Measurements from ENCODE around the gene MRPL58.

DNA sequence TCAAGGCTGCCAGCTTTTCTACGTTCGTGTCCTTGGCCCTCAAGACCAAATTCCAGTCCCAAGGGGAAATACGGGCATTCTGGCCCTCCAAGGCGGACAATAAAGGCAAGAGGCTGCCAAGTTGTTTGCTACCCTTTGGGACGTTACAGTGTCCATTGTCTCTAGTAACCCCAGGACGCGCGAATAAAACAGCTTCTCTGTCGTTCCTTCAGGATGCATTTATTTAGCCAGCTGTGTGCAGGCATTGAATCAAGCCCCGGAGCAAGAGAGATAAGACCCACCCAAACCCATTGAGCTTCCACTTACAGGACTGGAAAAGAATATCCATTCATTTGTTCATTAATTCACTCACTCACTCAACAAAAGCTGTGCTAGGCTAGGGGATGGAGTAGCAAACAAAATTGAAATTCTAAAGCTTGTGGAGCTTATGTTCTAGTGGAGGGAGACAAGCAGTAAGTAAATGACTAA, 656 bp downstream of the MRPL58 start:
- TF ChIP-seq FOXK1 (CRISPR knock-in tag; IDR thresholded peaks at IDR 0.05) (no peak), TEAD4 (CRISPR knock-in tag; IDR thresholded peaks at IDR 0.05) (no peak), ETV6 (CRISPR knock-in tag; IDR thresholded peaks at IDR 0.05) (no peak), CBFB (CRISPR knock-in tag; IDR thresholded peaks at IDR 0.05; ENCODE audit: low read depth) (no peak), NFE2L1 (CRISPR knock-in tag; IDR thresholded peaks at IDR 0.05) (no peak), FOXP1 (CRISPR knock-in tag; IDR thresholded peaks at IDR 0.05; ENCODE audit: borderline replicate concordance) (no peak), JUN (CRISPR knock-in tag; IDR thresholded peaks at IDR 0.05) (no peak)
- TF ChIP-seq, protein P1, sequence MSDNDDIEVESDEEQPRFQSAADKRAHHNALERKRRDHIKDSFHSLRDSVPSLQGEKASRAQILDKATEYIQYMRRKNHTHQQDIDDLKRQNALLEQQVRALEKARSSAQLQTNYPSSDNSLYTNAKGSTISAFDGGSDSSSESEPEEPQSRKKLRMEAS (CRISPR knock-in tag; IDR thresholded peaks at IDR 0.05), result no peak
- TF ChIP-seq, protein P2, sequence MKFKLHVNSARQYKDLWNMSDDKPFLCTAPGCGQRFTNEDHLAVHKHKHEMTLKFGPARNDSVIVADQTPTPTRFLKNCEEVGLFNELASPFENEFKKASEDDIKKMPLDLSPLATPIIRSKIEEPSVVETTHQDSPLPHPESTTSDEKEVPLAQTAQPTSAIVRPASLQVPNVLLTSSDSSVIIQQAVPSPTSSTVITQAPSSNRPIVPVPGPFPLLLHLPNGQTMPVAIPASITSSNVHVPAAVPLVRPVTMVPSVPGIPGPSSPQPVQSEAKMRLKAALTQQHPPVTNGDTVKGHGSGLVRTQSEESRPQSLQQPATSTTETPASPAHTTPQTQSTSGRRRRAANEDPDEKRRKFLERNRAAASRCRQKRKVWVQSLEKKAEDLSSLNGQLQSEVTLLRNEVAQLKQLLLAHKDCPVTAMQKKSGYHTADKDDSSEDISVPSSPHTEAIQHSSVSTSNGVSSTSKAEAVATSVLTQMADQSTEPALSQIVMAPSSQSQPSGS (CRISPR knock-in tag; IDR thresholded peaks at IDR 0.05; ENCODE audit: borderline replicate concordance, low read depth), result 0 out of 2 replicates have a peak, but pooled peaks have one; percentile 2
- TF ChIP-seq, protein P3, sequence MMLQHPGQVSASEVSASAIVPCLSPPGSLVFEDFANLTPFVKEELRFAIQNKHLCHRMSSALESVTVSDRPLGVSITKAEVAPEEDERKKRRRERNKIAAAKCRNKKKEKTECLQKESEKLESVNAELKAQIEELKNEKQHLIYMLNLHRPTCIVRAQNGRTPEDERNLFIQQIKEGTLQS (CRISPR knock-in tag; conservative IDR thresholded peaks at IDR 0.05), result no peak
- TF ChIP-seq, protein P4, sequence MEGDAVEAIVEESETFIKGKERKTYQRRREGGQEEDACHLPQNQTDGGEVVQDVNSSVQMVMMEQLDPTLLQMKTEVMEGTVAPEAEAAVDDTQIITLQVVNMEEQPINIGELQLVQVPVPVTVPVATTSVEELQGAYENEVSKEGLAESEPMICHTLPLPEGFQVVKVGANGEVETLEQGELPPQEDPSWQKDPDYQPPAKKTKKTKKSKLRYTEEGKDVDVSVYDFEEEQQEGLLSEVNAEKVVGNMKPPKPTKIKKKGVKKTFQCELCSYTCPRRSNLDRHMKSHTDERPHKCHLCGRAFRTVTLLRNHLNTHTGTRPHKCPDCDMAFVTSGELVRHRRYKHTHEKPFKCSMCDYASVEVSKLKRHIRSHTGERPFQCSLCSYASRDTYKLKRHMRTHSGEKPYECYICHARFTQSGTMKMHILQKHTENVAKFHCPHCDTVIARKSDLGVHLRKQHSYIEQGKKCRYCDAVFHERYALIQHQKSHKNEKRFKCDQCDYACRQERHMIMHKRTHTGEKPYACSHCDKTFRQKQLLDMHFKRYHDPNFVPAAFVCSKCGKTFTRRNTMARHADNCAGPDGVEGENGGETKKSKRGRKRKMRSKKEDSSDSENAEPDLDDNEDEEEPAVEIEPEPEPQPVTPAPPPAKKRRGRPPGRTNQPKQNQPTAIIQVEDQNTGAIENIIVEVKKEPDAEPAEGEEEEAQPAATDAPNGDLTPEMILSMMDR (IDR thresholded peaks at IDR 0.05), result no peak
- TF ChIP-seq, protein P5, sequence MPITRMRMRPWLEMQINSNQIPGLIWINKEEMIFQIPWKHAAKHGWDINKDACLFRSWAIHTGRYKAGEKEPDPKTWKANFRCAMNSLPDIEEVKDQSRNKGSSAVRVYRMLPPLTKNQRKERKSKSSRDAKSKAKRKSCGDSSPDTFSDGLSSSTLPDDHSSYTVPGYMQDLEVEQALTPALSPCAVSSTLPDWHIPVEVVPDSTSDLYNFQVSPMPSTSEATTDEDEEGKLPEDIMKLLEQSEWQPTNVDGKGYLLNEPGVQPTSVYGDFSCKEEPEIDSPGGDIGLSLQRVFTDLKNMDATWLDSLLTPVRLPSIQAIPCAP (CRISPR knock-in tag; IDR thresholded peaks at IDR 0.05), result no peak
- TF ChIP-seq, protein P6, sequence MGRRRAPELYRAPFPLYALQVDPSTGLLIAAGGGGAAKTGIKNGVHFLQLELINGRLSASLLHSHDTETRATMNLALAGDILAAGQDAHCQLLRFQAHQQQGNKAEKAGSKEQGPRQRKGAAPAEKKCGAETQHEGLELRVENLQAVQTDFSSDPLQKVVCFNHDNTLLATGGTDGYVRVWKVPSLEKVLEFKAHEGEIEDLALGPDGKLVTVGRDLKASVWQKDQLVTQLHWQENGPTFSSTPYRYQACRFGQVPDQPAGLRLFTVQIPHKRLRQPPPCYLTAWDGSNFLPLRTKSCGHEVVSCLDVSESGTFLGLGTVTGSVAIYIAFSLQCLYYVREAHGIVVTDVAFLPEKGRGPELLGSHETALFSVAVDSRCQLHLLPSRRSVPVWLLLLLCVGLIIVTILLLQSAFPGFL (CRISPR knock-in tag; IDR thresholded peaks at IDR 0.05; ENCODE audit: borderline replicate concordance), result no peak

Measured in WTC11 (cell line).